WI38 (cell line): Measurements from ENCODE around the gene RANBP17.
"Not testable (repeated sequence)": the region's sequence is repeated elsewhere in the genome, so short reads cannot be mapped to it uniquely, and the experiment has no call there.

ENCODE experiments used
- H3K4me3 ChIP-seq: 2 replicates; pipeline ENCODE4 v1.5.1; 2011; ENCODE audit warnings: low read depth, mild to moderate bottlenecking, control low read depth, low read length
- CTCF ChIP-seq: IDR thresholded peaks from 2 replicates; pipeline ENCODE4 v1.5.1; 2012; ENCODE audit warnings: low read depth, mild to moderate bottlenecking, control low read depth, low read length

The RANBP17 gene

GRCh38 chr5:170832241-170832640 lies 29.6 kb upstream of the RANBP17 start:
- TF ChIP-seq CTCF, result no peak
- H3K4me3 ChIP-seq, result no peak overlapping the region

GRCh38 chr5:170833981-170834380 lies 27.8 kb upstream of the RANBP17 start:
- not testable (repeated sequence) for H3K4me3 ChIP-seq

GRCh38 chr5:170836226-170836625 lies 25.6 kb upstream of the RANBP17 start:
- no peak overlapping the region for H3K4me3 ChIP-seq
- TF ChIP-seq CTCF, result no peak

- no peak overlapping the region for H3K4me3 ChIP-seq
- TF ChIP-seq CTCF, result no peak
These were observed 17.9 kb upstream of the RANBP17 start for GRCh38 chr5:170843870-170844269.

GRCh38 chr5:170844651-170845050 lies 17.2 kb upstream of the RANBP17 start:
- no peak for TF ChIP-seq CTCF
- H3K4me3 ChIP-seq, result no peak overlapping the region

GRCh38 chr5:170846416-170846815 lies 15.4 kb upstream of the RANBP17 start:
- no peak overlapping the region for H3K4me3 ChIP-seq
- TF ChIP-seq CTCF, result no peak

- no peak for TF ChIP-seq CTCF
- no peak overlapping the region for H3K4me3 ChIP-seq
These were observed 15.0 kb upstream of the RANBP17 start for GRCh38 chr5:170846846-170847245.

- TF ChIP-seq CTCF, result no peak
- no peak overlapping the region for H3K4me3 ChIP-seq
These were observed 13.8 kb upstream of the RANBP17 start for GRCh38 chr5:170848033-170848432.
